ENCODE data around the gene DAAM1.

Gene DAAM1

GRCh38 chr14:59262717-59263454 lies 74.4 kb downstream of the DAAM1 start:
- Histone ChIP-seq H3K27me3 (ENCODE audit: insufficient read depth, low read length, poor library complexity) (no peaks in the 10 kb centered on the region), H3K4me1 (ENCODE audit: insufficient read depth, low read length) (no peaks in the 10 kb centered on the region), H3K36me3 (ENCODE audit: insufficient read depth, low read length) (peaks cover 4% of the 10 kb centered on the region; the same call in 1 of the 2 replicates), H3K9ac (ENCODE audit: low read depth, low read length) (no peak overlapping the region), H3K79me2 (ENCODE audit: insufficient read depth, low read length) (no peaks in the 10 kb centered on the region), H3K4me2 (ENCODE audit: insufficient read depth, low read length) (no peak overlapping the region), H3K9me3 (ENCODE audit: insufficient read depth, low read length, severe bottlenecking) (no peaks in the 10 kb centered on the region), H4K20me1 (ENCODE audit: insufficient read depth, low read length) (no peaks in the 10 kb centered on the region), H3K4me3 (ENCODE audit: low read depth in 1 of 2, low read length in 2 of 2) (no peak overlapping the region), H2AFZ (ENCODE audit: low read depth, low read length) (no peak overlapping the region), H3K27ac (ENCODE audit: low read length) (no peak overlapping the region)
- ATAC-seq (ENCODE audit: insufficient read depth, low read depth) (no peak), DNase-seq (no peak)
- TF ChIP-seq CTCF (IDR thresholded peaks at IDR 0.05; ENCODE audit: borderline replicate concordance, extremely low read depth, low read length, poor library complexity, severe bottlenecking) = peak; percentile 23
- TF ChIP-seq EZH2 (IDR thresholded peaks at IDR 0.05; ENCODE audit: borderline replicate concordance, low read depth, low read length, severe bottlenecking) = no peak

- Histone ChIP-seq H3K4me2 (ENCODE audit: insufficient read depth, low read length) (no peak overlapping the region), H3K36me3 (ENCODE audit: insufficient read depth, low read length) (peaks cover 4% of the 10 kb centered on the region; the same call in 1 of the 2 replicates), H3K27ac (ENCODE audit: low read length) (no peak overlapping the region), H3K9ac (ENCODE audit: low read depth, low read length) (no peak overlapping the region), H4K20me1 (ENCODE audit: insufficient read depth, low read length) (no peaks in the 10 kb centered on the region), H3K4me3 (ENCODE audit: low read depth in 1 of 2, low read length in 2 of 2) (no peak overlapping the region), H3K79me2 (ENCODE audit: insufficient read depth, low read length) (no peaks in the 10 kb centered on the region), H3K27me3 (ENCODE audit: insufficient read depth, low read length, poor library complexity) (no peaks in the 10 kb centered on the region), H2AFZ (ENCODE audit: low read depth, low read length) (no peak overlapping the region), H3K9me3 (ENCODE audit: insufficient read depth, low read length, severe bottlenecking) (no peaks in the 10 kb centered on the region), H3K4me1 (ENCODE audit: insufficient read depth, low read length) (no peaks in the 10 kb centered on the region)
- no peak for TF ChIP-seq EZH2 (IDR thresholded peaks at IDR 0.05; ENCODE audit: borderline replicate concordance, low read depth, low read length, severe bottlenecking)
- TF ChIP-seq CTCF (IDR thresholded peaks at IDR 0.05; ENCODE audit: borderline replicate concordance, extremely low read depth, low read length, poor library complexity, severe bottlenecking) = no peak
- ATAC-seq (ENCODE audit: insufficient read depth, low read depth) (no peak), DNase-seq (no peak)
These were observed 77.3 kb downstream of the DAAM1 start for GRCh38 chr14:59265808-59266207.

GRCh38 chr14:59267046-59267445 lies 78.6 kb downstream of the DAAM1 start:
- Histone ChIP-seq H3K27me3 (ENCODE audit: insufficient read depth, low read length, poor library complexity) (no peaks in the 10 kb centered on the region), H3K27ac (ENCODE audit: low read length) (no peak overlapping the region), H3K4me1 (ENCODE audit: insufficient read depth, low read length) (no peaks in the 10 kb centered on the region), H3K9me3 (ENCODE audit: insufficient read depth, low read length, severe bottlenecking) (no peaks in the 10 kb centered on the region), H3K9ac (ENCODE audit: low read depth, low read length) (no peak overlapping the region), H3K36me3 (ENCODE audit: insufficient read depth, low read length) (peaks cover 4% of the 10 kb centered on the region; the same call in 1 of the 2 replicates), H3K4me3 (ENCODE audit: low read depth in 1 of 2, low read length in 2 of 2) (no peak overlapping the region), H3K79me2 (ENCODE audit: insufficient read depth, low read length) (no peaks in the 10 kb centered on the region), H3K4me2 (ENCODE audit: insufficient read depth, low read length) (no peak overlapping the region), H4K20me1 (ENCODE audit: insufficient read depth, low read length) (no peaks in the 10 kb centered on the region), H2AFZ (ENCODE audit: low read depth, low read length) (no peak overlapping the region)
- DNase-seq (no peak), ATAC-seq (ENCODE audit: insufficient read depth, low read depth) (no peak)
- TF ChIP-seq CTCF (IDR thresholded peaks at IDR 0.05; ENCODE audit: borderline replicate concordance, extremely low read depth, low read length, poor library complexity, severe bottlenecking) (no peak), EZH2 (IDR thresholded peaks at IDR 0.05; ENCODE audit: borderline replicate concordance, low read depth, low read length, severe bottlenecking) (no peak)
